Astrocyte (in vitro differentiated cells and primary cell): ENCODE results near the gene ATP2C2. TPM values are rescaled to one million over a fixed set of nuclear protein-coding genes. Genes with fewer than 3 reads are reported as not detected.
A peak's percentile ranks its signal among the peaks of the same experiment; 100 is the strongest.

Source experiments
- DNase-seq: peaks from one replicate; pipeline ENCODE4 v3.0.0-alpha.2; 2010; ENCODE audit warnings: low read depth
- FAIRE-seq: peaks from 2 replicates; lab custom pipeline; 2011; peaks lifted over from hg19 to GRCh38; lab: Jason Lieb, UNC
- H2AFZ ChIP-seq: 2 replicates; pipeline ENCODE4 v1.6.0; 2012; ENCODE audit warnings: low read depth, low read length, inconsistent platforms
- H3K27ac ChIP-seq: 2 replicates; pipeline ENCODE4 v1.5.1; 2011; ENCODE audit warnings: low read depth, low read length, inconsistent platforms
- H3K27me3 ChIP-seq: 2 replicates; pipeline ENCODE4 v1.6.0; 2011; ENCODE audit warnings: low read length, inconsistent platforms; ENCODE audit not compliant: insufficient read depth
- H3K36me3 ChIP-seq: 2 replicates; pipeline ENCODE4 v1.5.1; 2011; ENCODE audit warnings: low read length, inconsistent platforms; ENCODE audit not compliant: insufficient read depth
- H3K4me1 ChIP-seq: 2 replicates; pipeline ENCODE4 v1.5.1; 2011; ENCODE audit warnings: low read length, inconsistent platforms; ENCODE audit not compliant: insufficient read depth
- H3K4me2 ChIP-seq: 2 replicates; pipeline ENCODE4 v1.6.0; 2012; ENCODE audit warnings: low read length, inconsistent platforms
- H3K4me3 ChIP-seq: 2 replicates; pipeline ENCODE4 v1.5.1; 2011; ENCODE audit warnings: low read depth, mild to moderate bottlenecking, low read length, inconsistent platforms; ENCODE audit not compliant: insufficient read depth
- H3K79me2 ChIP-seq: 2 replicates; pipeline ENCODE4 v1.6.0; 2012; ENCODE audit warnings: mild to moderate bottlenecking, low read length, inconsistent platforms; ENCODE audit not compliant: insufficient read depth
- H3K9ac ChIP-seq: 2 replicates; pipeline ENCODE4 v1.6.0; 2012; ENCODE audit warnings: mild to moderate bottlenecking, low read length, inconsistent platforms
- H3K9me3 ChIP-seq: 2 replicates; pipeline ENCODE4 v1.5.1; 2012; ENCODE audit warnings: low read depth, mild to moderate bottlenecking, low read length, inconsistent platforms; ENCODE audit not compliant: insufficient read depth
- H4K20me1 ChIP-seq: 2 replicates; pipeline ENCODE4 v1.6.0; 2012; ENCODE audit warnings: low read length, inconsistent platforms; ENCODE audit not compliant: insufficient read depth
- H3K27ac Mint-ChIP-seq: one replicate; pipeline ENCODE4 v1.8.0; 2021; ENCODE audit warnings: mild to moderate bottlenecking, mixed read lengths; ENCODE audit not compliant: unreplicated experiment
- H3K27me3 Mint-ChIP-seq: one replicate; pipeline ENCODE4 v1.8.0; 2021; ENCODE audit warnings: low read depth, mixed read lengths; ENCODE audit not compliant: unreplicated experiment
- H3K36me3 Mint-ChIP-seq: one replicate; pipeline ENCODE4 v1.8.0; 2021; ENCODE audit warnings: low read depth, mixed read lengths; ENCODE audit not compliant: unreplicated experiment
- H3K4me1 Mint-ChIP-seq: one replicate; pipeline ENCODE4 v1.8.0; 2021; ENCODE audit warnings: low read depth, mixed read lengths; ENCODE audit not compliant: unreplicated experiment
- H3K4me3 Mint-ChIP-seq: one replicate; pipeline ENCODE4 v1.8.0; 2021; ENCODE audit warnings: mild to moderate bottlenecking, moderate library complexity, mixed read lengths; ENCODE audit not compliant: unreplicated experiment
- H3K9me3 Mint-ChIP-seq: one replicate; pipeline ENCODE4 v1.8.0; 2021; ENCODE audit warnings: mild to moderate bottlenecking, mixed read lengths; ENCODE audit not compliant: unreplicated experiment
- CTCF ChIP-seq: IDR thresholded peaks from 2 replicates; pipeline ENCODE4 v1.5.1; 2011; ENCODE audit warnings: low read depth, mild to moderate bottlenecking, inconsistent platforms, low read length, moderate library complexity; ENCODE audit not compliant: insufficient read depth
- EZH2 ChIP-seq: IDR thresholded peaks from 2 replicates; pipeline ENCODE4 v1.6.1; 2012; ENCODE audit warnings: mild to moderate bottlenecking, low read length, inconsistent platforms; ENCODE audit not compliant: insufficient read depth
- total RNA-seq: library from RNA; stranded (reverse); gene quantifications from 2 replicates; pipeline ENCODE4 v1.2.1, GENCODE V29; 2021

Gene ATP2C2
- total RNA-seq, 1 donor from 2014 or later: 0.41 TPM

- Histone ChIP-seq H2AFZ (no peak overlapping the region), H3K27ac (no peak overlapping the region), H3K9me3 (no peaks in the 10 kb centered on the region), H4K20me1 (peaks cover 4% of the 10 kb centered on the region), H3K36me3 (no peaks in the 10 kb centered on the region), H3K9ac (no peak overlapping the region), H3K27me3 (peaks cover 10% of the 10 kb centered on the region), H3K79me2 (no peaks in the 10 kb centered on the region), H3K4me1 (peaks cover 16% of the 10 kb centered on the region), H3K4me3 (no peak overlapping the region), H3K4me2 (no peak overlapping the region)
- no peak overlapping the region for H3K27ac Mint-ChIP-seq
- no peak for TF ChIP-seq CTCF
- TF ChIP-seq EZH2: no peak
- peaks cover 33% of the 10 kb centered on the region for H3K27me3 Mint-ChIP-seq
- DNase-seq (no peak), FAIRE-seq (no peak)
- no peaks in the 10 kb centered on the region for H3K36me3 Mint-ChIP-seq
- no peaks in the 10 kb centered on the region for H3K9me3 Mint-ChIP-seq
- peaks cover 22% of the 10 kb centered on the region for H3K4me1 Mint-ChIP-seq
- H3K4me3 Mint-ChIP-seq: no peak overlapping the region
Observed at GRCh38 chr16:84358601-84359295, 9.6 kb upstream of the ATP2C2 start.

GRCh38 chr16:84359326-84359725 lies 9.0 kb upstream of the ATP2C2 start:
- no peak overlapping the region for H3K4me3 ChIP-seq
- TF ChIP-seq EZH2: no peak
- no peak for TF ChIP-seq CTCF
- H3K4me2 ChIP-seq: no peak overlapping the region
- DNase-seq: no peak
- Mint-ChIP-seq H3K27ac (peak overlapping the region; percentile 18), H3K4me1 (peaks cover 22% of the 10 kb centered on the region), H3K36me3 (no peaks in the 10 kb centered on the region), H3K27me3 (peaks cover 35% of the 10 kb centered on the region), H3K4me3 (no peak overlapping the region), H3K9me3 (no peaks in the 10 kb centered on the region)
- H3K36me3 ChIP-seq: no peaks in the 10 kb centered on the region
- no peak for FAIRE-seq
- H3K27ac ChIP-seq: no peak overlapping the region
- no peaks in the 10 kb centered on the region for H3K9me3 ChIP-seq
- no peak overlapping the region for H2AFZ ChIP-seq
- peaks cover 10% of the 10 kb centered on the region for H3K27me3 ChIP-seq
- H3K79me2 ChIP-seq: no peaks in the 10 kb centered on the region
- peaks cover 4% of the 10 kb centered on the region for H4K20me1 ChIP-seq
- H3K4me1 ChIP-seq: peaks cover 16% of the 10 kb centered on the region
- H3K9ac ChIP-seq: no peak overlapping the region

GRCh38 chr16:84360170-84360569 lies 8.2 kb upstream of the ATP2C2 start:
- DNase-seq (peak; percentile 55), FAIRE-seq (no peak)
- Histone ChIP-seq H2AFZ (no peak overlapping the region), H3K27ac (no peak overlapping the region), H3K4me1 (peaks cover 16% of the 10 kb centered on the region), H3K4me2 (peak overlapping the region; percentile 5), H3K27me3 (peaks cover 10% of the 10 kb centered on the region), H3K36me3 (no peaks in the 10 kb centered on the region), H3K9me3 (no peaks in the 10 kb centered on the region), H4K20me1 (peaks cover 4% of the 10 kb centered on the region), H3K79me2 (no peaks in the 10 kb centered on the region), H3K4me3 (no peak overlapping the region), H3K9ac (no peak overlapping the region)
- Mint-ChIP-seq H3K4me3 (no peak overlapping the region), H3K4me1 (peaks cover 22% of the 10 kb centered on the region), H3K27ac (no peak overlapping the region), H3K9me3 (no peaks in the 10 kb centered on the region), H3K36me3 (no peaks in the 10 kb centered on the region), H3K27me3 (peaks cover 35% of the 10 kb centered on the region)
- no peak for TF ChIP-seq EZH2
- TF ChIP-seq CTCF: no peak
